ENCODE measurements around the gene CEBPG. TPM values are rescaled to one million over a fixed set of nuclear protein-coding genes. Genes with fewer than 3 reads are reported as not detected.

Gene CEBPG
- total RNA-seq, 1 experiment from 2014 or later = 12.8 TPM

- DNase-seq (ENCODE audit: low read depth) = no peak
- in situ Hi-C loops (cut with HindIII; ENCODE audit: low pct_unique_long_range_greater_than_20kb, low sequenced_read_pairs) = no loop called here
These were observed 54.5 kb downstream of the CEBPG start for GRCh38 chr19:33427801-33428626.

- in situ Hi-C loops (cut with HindIII; ENCODE audit: low pct_unique_long_range_greater_than_20kb, low sequenced_read_pairs) = no loop called here
- no peak for DNase-seq (ENCODE audit: low read depth)
These were observed 55.2 kb downstream of the CEBPG start for GRCh38 chr19:33428627-33429125.

DNA sequence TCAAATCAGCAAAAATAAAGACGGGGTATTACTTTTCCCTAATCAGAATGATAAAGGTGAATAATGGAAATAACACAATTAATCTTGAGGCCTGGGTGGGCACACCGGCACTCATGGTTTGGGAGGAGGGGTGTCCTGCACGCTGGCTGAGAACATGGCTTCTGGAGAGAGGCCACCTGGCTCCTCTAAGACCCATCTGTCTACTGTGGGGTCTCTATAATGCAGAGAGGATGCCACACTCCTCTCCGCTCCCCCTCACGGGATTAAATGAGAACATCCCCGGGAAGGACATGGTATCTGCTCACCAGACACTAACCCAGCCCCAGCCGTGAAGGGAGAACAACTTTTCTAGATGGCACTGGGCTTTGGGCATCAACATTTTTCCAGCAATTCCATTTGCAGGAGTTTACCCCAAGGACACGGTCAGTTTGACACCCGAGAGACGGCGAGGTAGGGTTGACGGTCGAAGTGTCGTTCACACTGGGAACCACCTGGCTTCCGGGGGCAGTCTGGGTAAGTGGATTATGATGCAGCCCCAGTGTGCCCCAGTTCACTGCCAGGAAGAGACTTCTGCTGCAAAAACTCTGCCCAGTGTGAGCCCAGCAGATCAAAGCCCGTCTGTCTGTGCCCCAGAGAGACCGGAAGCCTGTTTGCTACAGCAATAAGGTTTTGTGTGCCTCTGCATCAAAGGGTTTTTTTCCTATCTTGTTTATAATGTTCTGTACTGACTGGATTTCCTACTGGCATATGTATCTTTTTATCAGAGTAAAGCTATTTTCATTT is 56.6 kb downstream of the CEBPG start:
- no peak for DNase-seq (ENCODE audit: low read depth)
- in situ Hi-C loops (cut with HindIII; ENCODE audit: low pct_unique_long_range_greater_than_20kb, low sequenced_read_pairs) = no loop called here

- in situ Hi-C loops (cut with HindIII; ENCODE audit: low pct_unique_long_range_greater_than_20kb, low sequenced_read_pairs) = no loop called here
- peak; percentile 51 for DNase-seq (ENCODE audit: low read depth)
These were observed 57.3 kb downstream of the CEBPG start for GRCh38 chr19:33430674-33431277.

DNA sequence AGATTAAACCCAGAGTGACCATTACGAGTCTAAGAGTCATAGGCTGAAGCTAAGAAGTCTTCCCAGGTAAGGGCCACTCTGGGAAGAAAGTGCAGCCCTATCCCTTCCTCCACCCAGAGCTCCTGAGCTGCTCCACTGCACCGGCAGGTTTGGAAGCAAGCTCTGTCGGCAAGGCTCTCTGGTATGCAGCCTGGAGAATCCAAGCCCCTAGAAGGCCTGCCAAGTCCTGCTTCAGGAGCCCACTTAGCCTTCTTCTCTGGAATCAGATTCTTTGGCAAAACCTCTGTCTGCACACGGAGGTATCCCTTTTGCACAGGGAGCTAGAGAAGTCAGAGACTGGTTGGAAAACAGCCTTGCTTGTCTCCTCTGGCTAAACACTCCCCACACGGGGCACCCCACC is 58.5 kb downstream of the CEBPG start:
- in situ Hi-C loops (cut with HindIII; ENCODE audit: low pct_unique_long_range_greater_than_20kb, low sequenced_read_pairs) = no loop called here

More for the DNA sequence above, 58.5 kb downstream of the CEBPG start:
- DNase-seq (ENCODE audit: low read depth) = no peak

Other genes with a start within 250 kb of the CEBPG start
- not detected in 2 replicates for gene WDR88, start 241.6 kb upstream of the CEBPG start, total RNA-seq (2014; rRNA removed; shearing (Covaris generic); ENCODE audit: low replicate concordance)
- 53.6 and 60.5 TPM in 2 replicates for gene LRP3, start 179.4 kb upstream of the CEBPG start, total RNA-seq (2014; rRNA removed; shearing (Covaris generic); ENCODE audit: low replicate concordance)
- gene SLC7A10, start 147.9 kb upstream of the CEBPG start, total RNA-seq (2014; rRNA removed; shearing (Covaris generic); ENCODE audit: low replicate concordance) = not detected in 2 replicates
- gene CEBPA, start 71.2 kb upstream of the CEBPG start, total RNA-seq (2014; rRNA removed; shearing (Covaris generic); ENCODE audit: low replicate concordance) = 10.7 and 16.8 TPM in 2 replicates
- gene PEPD, start 148.1 kb downstream of the CEBPG start, total RNA-seq (2014; rRNA removed; shearing (Covaris generic); ENCODE audit: low replicate concordance) = 148 and 165 TPM in 2 replicates
- gene CHST8, start 248.2 kb downstream of the CEBPG start, total RNA-seq (2014; rRNA removed; shearing (Covaris generic); ENCODE audit: low replicate concordance) = not detected in 2 replicates

Measured in Caki2 (cell line).